HEK293T (cell line): ENCODE results near the gene RSPO4.

Experiments used
- CTCF ChIA-PET: fragments of 350-600 bp; formaldehyde crosslinking; extraction: SDS; loops from one replicate; lab custom pipeline; 2021; ENCODE audit warnings: antibody characterized with exemption, inconsistent platforms; lab: Yijun Ruan, JAX
- POLR2A ChIA-PET: fragments of 350-600 bp; formaldehyde crosslinking; extraction: SDS; loops from one replicate; lab custom pipeline; 2020; ENCODE audit warnings: antibody characterized with exemption, inconsistent platforms; lab: Yijun Ruan, JAX
- DNase-seq: peaks from one replicate; pipeline ENCODE4 v3.0.0; 2012; ENCODE audit warnings: mixed read lengths; ENCODE audit errors: extremely low spot score
- ARNT ChIP-seq: fragments of 450-650 bp; IDR thresholded peaks from 2 replicates; pipeline ENCODE4 v1.6.1; 2017; ENCODE audit warnings: mild to moderate bottlenecking
- BHLHE40 ChIP-seq: fragments of 450-650 bp; IDR thresholded peaks from 2 replicates; pipeline ENCODE4 v1.6.1; 2016; ENCODE audit warnings: mild to moderate bottlenecking, moderate library complexity, borderline replicate concordance
- CTBP1 ChIP-seq: fragments of 450-650 bp; IDR thresholded peaks from 2 replicates; pipeline ENCODE4 v1.6.1; 2016; ENCODE audit warnings: borderline replicate concordance
- ELF4 ChIP-seq: fragments of 450-650 bp; IDR thresholded peaks from 2 replicates; pipeline ENCODE4 v1.6.1; 2017; ENCODE audit warnings: antibody characterized with exemption
- FOXA1 ChIP-seq: fragments of 450-650 bp; IDR thresholded peaks from 2 replicates; pipeline ENCODE4 v1.6.1; 2016; ENCODE audit warnings: mild to moderate bottlenecking
- FOXK2 ChIP-seq: fragments of 450-650 bp; IDR thresholded peaks from 2 replicates; pipeline ENCODE4 v1.6.1; 2016; ENCODE audit warnings: mild to moderate bottlenecking
- FOXM1 ChIP-seq: fragments of 450-650 bp; IDR thresholded peaks from 2 replicates; pipeline ENCODE4 v1.6.1; 2017; ENCODE audit warnings: mild to moderate bottlenecking, borderline replicate concordance
- HDGF ChIP-seq: fragments of 450-650 bp; IDR thresholded peaks from 2 replicates; pipeline ENCODE4 v1.6.1; 2017; ENCODE audit warnings: antibody characterized with exemption, borderline replicate concordance
- L3MBTL2 ChIP-seq: fragments of 450-650 bp; conservative IDR thresholded peaks from 2 replicates; pipeline ENCODE4 v1.6.1; 2016; ENCODE audit warnings: mild to moderate bottlenecking
- LEF1 ChIP-seq: fragments of 450-650 bp; IDR thresholded peaks from 2 replicates; pipeline ENCODE4 v1.6.1; 2017; ENCODE audit warnings: mild to moderate bottlenecking, borderline replicate concordance
- NFRKB ChIP-seq: fragments of 450-650 bp; IDR thresholded peaks from 2 replicates; pipeline ENCODE4 v1.6.1; 2016; ENCODE audit warnings: mild to moderate bottlenecking, moderate library complexity
- SP1 ChIP-seq: fragments of 450-650 bp; IDR thresholded peaks from 2 replicates; pipeline ENCODE4 v1.6.1; 2017
- SUZ12 ChIP-seq: fragments of 450-650 bp; IDR thresholded peaks from 2 replicates; pipeline ENCODE4 v1.6.1; 2016; ENCODE audit warnings: mild to moderate bottlenecking
- TARDBP ChIP-seq: fragments of 450-650 bp; IDR thresholded peaks from 2 replicates; pipeline ENCODE4 v1.6.1; 2016
- ZNF384 ChIP-seq: fragments of 450-650 bp; IDR thresholded peaks from 2 replicates; pipeline ENCODE4 v1.6.1; 2016
- TF ChIP-seq, protein P1 (sequence below): fragments of 450-650 bp; IDR thresholded peaks from 2 replicates; pipeline ENCODE4 v1.6.1; 2016

RSPO4 gene

DNA sequence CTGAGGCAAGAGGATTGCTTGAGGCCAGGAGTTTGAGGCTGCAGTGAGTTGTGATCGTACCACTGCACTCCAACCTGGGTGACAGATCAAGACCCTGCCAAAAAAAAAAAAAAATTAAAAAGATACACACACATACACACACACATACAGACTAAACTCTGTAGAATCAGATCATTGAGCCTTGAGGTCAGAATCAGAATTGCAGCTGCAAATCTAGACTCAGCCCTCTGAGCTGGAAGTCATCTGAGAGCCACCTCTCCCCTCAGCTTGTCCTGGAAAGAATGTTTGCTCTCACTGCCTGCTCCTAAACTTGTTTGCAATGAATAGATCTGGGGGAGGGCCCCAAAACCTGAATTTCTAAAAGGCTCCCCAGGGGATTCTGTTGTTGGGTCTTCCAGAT lies 44.6 kb downstream of the RSPO4 start:
- ChIA-PET CTCF (interaction anchor here (0.6 to 2.4 kb wide), 3 partner anchors 117 to 143 kb away, joined by 3 to 31 read pairs (median 6); no protein-coding TSS in a partner anchor), POLR2A (interaction anchor here (1.2 kb wide), 1 partner anchor 140 kb away, joined by 3 read pairs; no protein-coding TSS in a partner anchor)
- TF ChIP-seq SP1 (no peak), SUZ12 (no peak), NFRKB (no peak), FOXM1 (no peak), LEF1 (no peak), TARDBP (no peak), FOXK2 (no peak), L3MBTL2 (no peak), CTBP1 (no peak), HDGF (no peak), ARNT (no peak), ZNF384 (no peak), BHLHE40 (no peak), FOXA1 (no peak), ELF4 (no peak)
- TF ChIP-seq, protein P1, sequence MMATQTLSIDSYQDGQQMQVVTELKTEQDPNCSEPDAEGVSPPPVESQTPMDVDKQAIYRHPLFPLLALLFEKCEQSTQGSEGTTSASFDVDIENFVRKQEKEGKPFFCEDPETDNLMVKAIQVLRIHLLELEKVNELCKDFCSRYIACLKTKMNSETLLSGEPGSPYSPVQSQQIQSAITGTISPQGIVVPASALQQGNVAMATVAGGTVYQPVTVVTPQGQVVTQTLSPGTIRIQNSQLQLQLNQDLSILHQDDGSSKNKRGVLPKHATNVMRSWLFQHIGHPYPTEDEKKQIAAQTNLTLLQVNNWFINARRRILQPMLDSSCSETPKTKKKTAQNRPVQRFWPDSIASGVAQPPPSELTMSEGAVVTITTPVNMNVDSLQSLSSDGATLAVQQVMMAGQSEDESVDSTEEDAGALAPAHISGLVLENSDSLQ, result no peak
- no peak for DNase-seq

DNA sequence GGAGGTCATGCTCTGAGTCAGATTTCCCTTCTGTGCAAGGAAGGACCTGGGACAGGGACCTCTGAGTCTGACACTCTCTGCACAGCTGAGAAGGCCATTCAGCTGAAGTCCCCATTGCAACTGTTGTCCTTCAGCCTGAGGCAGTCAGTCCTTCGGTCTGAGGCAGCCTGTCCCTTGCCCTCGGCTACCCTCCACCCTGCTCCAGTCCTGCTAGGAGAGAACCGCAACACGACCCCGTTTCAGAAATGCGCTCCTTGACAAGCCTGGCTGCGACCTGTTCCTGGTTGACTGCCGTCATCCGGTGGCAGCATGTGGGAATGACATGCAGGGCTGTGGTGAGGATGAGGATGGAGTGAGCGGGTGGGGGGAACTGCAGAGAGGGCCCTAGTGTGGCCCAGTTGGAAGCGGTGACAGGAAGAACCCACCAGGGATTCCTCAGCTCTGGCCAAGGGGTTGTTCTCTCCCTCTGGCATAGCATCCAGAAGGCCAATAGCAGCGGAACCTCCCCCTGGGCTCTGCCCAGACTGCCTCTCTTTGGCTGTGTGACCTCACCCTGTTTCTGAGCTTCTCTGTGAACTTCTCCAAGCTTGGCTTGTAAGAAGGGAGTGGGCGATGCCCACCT lies 45.7 kb downstream of the RSPO4 start:
- peak; percentile 83 for DNase-seq
- ChIA-PET CTCF (interaction anchor here (0.7 to 2.4 kb wide), 5 partner anchors 9 to 162 kb away, joined by 3 to 31 read pairs (median 3); no protein-coding TSS in a partner anchor), POLR2A (interaction anchor here (1.2 kb wide), 1 partner anchor 139 kb away, joined by 3 read pairs; no protein-coding TSS in a partner anchor)
- TF ChIP-seq FOXM1 (no peak), CTBP1 (no peak), HDGF (no peak), ZNF384 (no peak), NFRKB (no peak), LEF1 (no peak), ARNT (no peak), FOXA1 (no peak), SUZ12 (no peak), ELF4 (no peak), SP1 (no peak), L3MBTL2 (no peak), BHLHE40 (no peak)
- TF ChIP-seq, protein P1, result no peak

DNA sequence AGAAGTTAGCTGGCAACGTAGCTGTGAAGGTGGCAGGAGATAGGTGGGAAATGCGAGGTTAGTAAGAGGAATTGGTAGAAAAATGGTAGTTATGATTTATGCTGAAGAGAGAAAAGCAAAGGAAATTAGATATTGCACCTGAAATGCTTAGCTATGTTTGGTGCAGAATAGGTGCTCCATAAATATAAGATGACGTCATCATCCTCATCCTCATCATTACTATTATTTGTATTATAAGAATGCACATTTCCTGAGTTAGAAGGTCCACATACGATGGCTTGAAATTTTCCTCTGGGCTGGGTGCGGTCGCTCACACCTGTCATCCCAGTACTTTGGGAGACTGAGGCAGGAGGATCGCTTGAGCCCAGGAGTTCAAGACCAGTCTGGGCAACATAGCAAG lies 46.5 kb downstream of the RSPO4 start:
- ChIA-PET POLR2A (no interaction called here), CTCF (interaction anchor here (0.7 to 2.4 kb wide), 6 partner anchors 10 to 187 kb away, joined by 3 to 31 read pairs (median 3); partner anchors contain the start of gene SLC52A3)
- DNase-seq, result no peak
- TF ChIP-seq BHLHE40 (no peak), TARDBP (no peak), ARNT (no peak), FOXA1 (no peak), SUZ12 (no peak), HDGF (no peak), L3MBTL2 (no peak), SP1 (no peak), LEF1 (no peak), CTBP1 (no peak), FOXK2 (no peak), NFRKB (no peak), FOXM1 (no peak), ELF4 (no peak), ZNF384 (no peak)
- TF ChIP-seq, protein P1, result no peak

DNA sequence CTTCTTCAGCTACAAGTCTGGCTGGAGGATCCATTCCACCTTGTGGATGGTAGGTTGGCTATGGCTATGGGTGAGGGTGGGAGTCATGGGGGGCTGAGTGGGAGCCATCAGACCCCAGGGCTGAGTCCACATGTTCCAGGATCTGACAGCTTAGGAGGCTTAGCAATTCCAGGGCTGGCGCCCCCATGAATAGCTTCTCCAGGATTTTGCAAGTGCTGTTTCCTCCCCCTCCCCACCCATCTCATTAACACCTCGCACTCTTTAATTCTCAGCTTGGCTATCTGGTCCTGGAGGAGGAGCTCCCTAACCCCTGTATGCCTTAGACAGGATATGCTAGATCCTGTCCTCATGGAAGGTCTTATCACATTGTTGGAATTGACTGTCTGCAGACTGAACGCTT lies 47.0 kb downstream of the RSPO4 start:
- ChIA-PET CTCF (interaction anchor here (0.6 to 0.7 kb wide), 2 partner anchors 145 to 186 kb away, joined by 3 read pairs; partner anchors contain the start of gene SLC52A3), POLR2A (no interaction called here)
- DNase-seq, result no peak
- no peak for TF ChIP-seq BHLHE40
- no peak for TF ChIP-seq SUZ12
- no peak for TF ChIP-seq ARNT
- no peak for TF ChIP-seq SP1
- no peak for TF ChIP-seq HDGF
- no peak for TF ChIP-seq CTBP1
- no peak for TF ChIP-seq FOXM1
- TF ChIP-seq, protein P1, result no peak
- no peak for TF ChIP-seq FOXK2
- no peak for TF ChIP-seq ZNF384
- TF ChIP-seq ELF4, result no peak

DNA sequence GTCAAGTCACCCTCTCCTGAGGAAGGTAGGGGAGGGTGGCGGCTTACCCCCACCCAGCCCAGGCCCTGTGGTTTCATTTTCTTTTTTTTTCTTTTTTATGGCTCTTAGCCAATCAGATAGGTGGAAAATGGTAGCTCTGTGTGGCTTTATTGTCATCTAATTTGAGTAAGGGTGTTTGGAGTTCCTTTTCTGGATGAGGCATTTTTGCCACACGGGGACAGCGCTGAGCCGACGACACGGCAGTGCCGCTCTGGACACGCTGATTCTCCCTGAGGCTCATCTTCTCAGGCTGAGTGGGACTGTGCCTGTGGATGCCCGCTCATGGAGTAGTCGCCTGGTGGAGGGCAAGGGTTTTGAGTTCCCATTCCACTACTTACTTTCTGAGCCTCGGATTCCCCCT lies 48.4 kb downstream of the RSPO4 start:
- DNase-seq, result no peak
- ChIA-PET CTCF (no interaction called here), POLR2A (no interaction called here)

More for the DNA sequence above, 48.4 kb downstream of the RSPO4 start:
- no peak for TF ChIP-seq FOXK2
